WTC11 (cell line): ENCODE data around the gene SETD1A. TPM values are rescaled to one million over a fixed set of nuclear protein-coding genes. Genes with fewer than 3 reads are reported as not detected.

Source experiments
- ATAC-seq: fragments of 200-7000 bp; cut with Tn5 transposase; 2 replicates; pipeline ENCODE4 v1.10.0; 2021; ENCODE audit warnings: mild to moderate bottlenecking, moderate library complexity
- CTCF ChIA-PET: fragments of 300-600 bp; sonication (Branson Sonifier 250); formaldehyde crosslinking; loops from one replicate; lab custom pipeline; 2021; ENCODE audit warnings: antibody characterized with exemption; lab: Charles Lee
- POLR2A ChIA-PET: fragments of 350-600 bp; sonication (Branson Sonifier 250); formaldehyde crosslinking; loops from one replicate; lab custom pipeline; 2021; ENCODE audit warnings: antibody characterized with exemption; lab: Charles Lee
- DNase-seq: peaks from one replicate; pipeline ENCODE4 v3.0.0; 2021; ENCODE audit warnings: low spot score
- H3K27ac Mint-ChIP-seq: 2 replicates; pipeline ENCODE4 v1.8.0; 2021; ENCODE audit warnings: mixed read lengths
- H3K27me3 Mint-ChIP-seq: 2 replicates; pipeline ENCODE4 v1.8.0; 2021; ENCODE audit warnings: low read depth, mild to moderate bottlenecking, moderate library complexity, mixed read lengths
- H3K36me3 Mint-ChIP-seq: 2 replicates; pipeline ENCODE4 v1.8.0; 2021; ENCODE audit warnings: mixed read lengths
- H3K4me1 Mint-ChIP-seq: 2 replicates; pipeline ENCODE4 v1.8.0; 2022; ENCODE audit warnings: mixed read lengths
- H3K4me3 Mint-ChIP-seq: 2 replicates; pipeline ENCODE4 v1.8.0; 2021; ENCODE audit warnings: mild to moderate bottlenecking, moderate library complexity, mixed read lengths
- H3K9me3 Mint-ChIP-seq: 2 replicates; pipeline ENCODE4 v1.8.0; 2021; ENCODE audit warnings: mixed read lengths
- FOXK1 ChIP-seq: sonication (generic); formaldehyde crosslinking; IDR thresholded peaks from 2 replicates; pipeline ENCODE4 v1.8.0; 2022; ENCODE audit warnings: mild to moderate bottlenecking, moderate library complexity, missing genetic modification reagents
- GABPB1 ChIP-seq: sonication (generic); formaldehyde crosslinking; IDR thresholded peaks from 2 replicates; pipeline ENCODE4 v1.8.1; 2023; ENCODE audit warnings: mild to moderate bottlenecking, missing genetic modification reagents
- MAX ChIP-seq: sonication (generic); formaldehyde crosslinking; IDR thresholded peaks from 2 replicates; pipeline ENCODE4 v1.8.0; 2022; ENCODE audit warnings: mild to moderate bottlenecking, missing genetic modification reagents
- ZNF232 ChIP-seq: sonication (generic); formaldehyde crosslinking; IDR thresholded peaks from 2 replicates; pipeline ENCODE4 v1.8.0; 2022; ENCODE audit warnings: mild to moderate bottlenecking, missing genetic modification reagents
- total RNA-seq: library from RNA; stranded (reverse); gene quantifications from 3 replicates; pipeline ENCODE4 v1.2.3, GENCODE V29; 2021

SETD1A gene
- total RNA-seq, 1 experiment from 2014 or later, result 31.1 TPM

- Mint-ChIP-seq H3K4me3 (peak overlapping the region; percentile 90), H3K9me3 (no peaks in the 10 kb centered on the region), H3K36me3 (no peaks in the 10 kb centered on the region), H3K27ac (no peak overlapping the region), H3K4me1 (no peaks in the 10 kb centered on the region), H3K27me3 (no peaks in the 10 kb centered on the region; the same call in 1 of the 2 replicates)
- CTCF ChIA-PET, result interaction anchor here (1.0 to 2.7 kb wide), 7 partner anchors 8 to 108 kb away, joined by 3 to 16 read pairs (median 5); partner anchors contain the start of gene HSD3B7
- POLR2A ChIA-PET, result interaction anchor here (0.6 to 1.0 kb wide), 3 partner anchors 8 to 85 kb away, joined by 3 to 5 read pairs (median 3); no protein-coding TSS in a partner anchor
- peak; percentile 92 for DNase-seq
- ATAC-seq, result peak; percentile 59
- TF ChIP-seq MAX (CRISPR knock-in tag) (peak; percentile 42; the same call in 1 of the 2 replicates), GABPB1 (peak; percentile 21; the same call in 1 of the 2 replicates), FOXK1 (CRISPR knock-in tag) (0 out of 2 replicates have a peak, but pooled peaks have one; percentile 19), ZNF232 (CRISPR knock-in tag) (no peak)
These were observed 76.3 kb downstream of the SETD1A start for GRCh38 chr16:31033709-31034492.

Other genes starting within 250 kb of the SETD1A start
- gene PHKG2, start 209.3 kb upstream of the SETD1A start, total RNA-seq, result 40.8 to 50.5 TPM (median 45.0 TPM) in 3 replicates
- 4.6 to 6.6 TPM (median 6.2 TPM) in 3 replicates for gene CFAP119, start 195.7 kb upstream of the SETD1A start, total RNA-seq
- 63.7 to 77.1 TPM (median 66.9 TPM) in 3 replicates for gene RNF40, start 195.4 kb upstream of the SETD1A start, total RNA-seq
- 18.7 to 20.0 TPM (median 19.7 TPM) in 3 replicates for gene ZNF629, start 170.5 kb upstream of the SETD1A start, total RNA-seq
- gene BCL7C, start 63.7 kb upstream of the SETD1A start, total RNA-seq, result 18.3 to 20.3 TPM (median 18.7 TPM) in 3 replicates
- 1.4 to 1.9 TPM (median 1.6 TPM) in 3 replicates for gene CTF1, start 61.1 kb upstream of the SETD1A start, total RNA-seq
- gene FBXL19, start 34.2 kb upstream of the SETD1A start, total RNA-seq, result 79.0 to 84.9 TPM (median 84.3 TPM) in 3 replicates
- gene ORAI3, start 8.7 kb upstream of the SETD1A start, total RNA-seq, result 10.8 to 13.5 TPM (median 13.2 TPM) in 3 replicates
- 4.1 to 4.5 TPM (median 4.5 TPM) in 3 replicates for gene HSD3B7, start 27.5 kb downstream of the SETD1A start, total RNA-seq
- 15.9 to 20.5 TPM (median 19.9 TPM) in 3 replicates for gene STX1B, start 52.9 kb downstream of the SETD1A start, total RNA-seq
- 31.3 to 38.4 TPM (median 32.5 TPM) in 3 replicates for gene STX4, start 75.8 kb downstream of the SETD1A start, total RNA-seq
- gene ZNF668, start 116.5 kb downstream of the SETD1A start, total RNA-seq, result 13.5 to 17.3 TPM (median 16.6 TPM) in 3 replicates
- 26.7 to 29.3 TPM (median 29.1 TPM) in 3 replicates for gene ZNF646, start 116.7 kb downstream of the SETD1A start, total RNA-seq
- 2.5 to 4.9 TPM (median 4.1 TPM) in 3 replicates for gene PRSS53, start 131.2 kb downstream of the SETD1A start, total RNA-seq
- 85.7 to 114 TPM (median 110 TPM) in 3 replicates for gene VKORC1, start 137.0 kb downstream of the SETD1A start, total RNA-seq
- 58.3 to 71.3 TPM (median 69.3 TPM) in 3 replicates for gene BCKDK, start 150.6 kb downstream of the SETD1A start, total RNA-seq
- 65.7 to 70.8 TPM (median 69.8 TPM) in 3 replicates for gene KAT8, start 159.9 kb downstream of the SETD1A start, total RNA-seq
- 78.8 to 127 TPM (median 127 TPM) in 3 replicates for gene PRSS8, start 178.0 kb downstream of the SETD1A start, total RNA-seq
- gene PRSS36, start 192.3 kb downstream of the SETD1A start, total RNA-seq, result 0.48 to 1.5 TPM (median 1.3 TPM) in 3 replicates
- 631 to 770 TPM (median 679 TPM) in 3 replicates for gene FUS, start 222.4 kb downstream of the SETD1A start, total RNA-seq
- gene PYCARD, start 245.0 kb downstream of the SETD1A start, total RNA-seq, result 35.2 to 45.5 TPM (median 42.4 TPM) in 3 replicates